Sigmoid colon (tissue), 4 donors: ENCODE measurements around the gene HSD17B2.

ENCODE experiments used
- EP300 ChIP-seq, 4 donors: sonication (generic); formaldehyde crosslinking; IDR thresholded peaks; one replicate each; pipeline ENCODE4 v1.6.1; 2017; ENCODE audit warnings: antibody characterized with exemption in 4 of 4
- TF ChIP-seq, protein P1 (sequence below), 4 experiments: fragments of 450-650 bp in 3 of 4; fragments of 200-600 bp in 1 of 4; IDR thresholded peaks; one replicate each; pipeline ENCODE4 v1.5.1; 2016 to 2019; ENCODE audit warnings: antibody characterized with exemption in 4 of 4, mild to moderate bottlenecking in 3 of 4, moderate library complexity in 2 of 4

DNA sequence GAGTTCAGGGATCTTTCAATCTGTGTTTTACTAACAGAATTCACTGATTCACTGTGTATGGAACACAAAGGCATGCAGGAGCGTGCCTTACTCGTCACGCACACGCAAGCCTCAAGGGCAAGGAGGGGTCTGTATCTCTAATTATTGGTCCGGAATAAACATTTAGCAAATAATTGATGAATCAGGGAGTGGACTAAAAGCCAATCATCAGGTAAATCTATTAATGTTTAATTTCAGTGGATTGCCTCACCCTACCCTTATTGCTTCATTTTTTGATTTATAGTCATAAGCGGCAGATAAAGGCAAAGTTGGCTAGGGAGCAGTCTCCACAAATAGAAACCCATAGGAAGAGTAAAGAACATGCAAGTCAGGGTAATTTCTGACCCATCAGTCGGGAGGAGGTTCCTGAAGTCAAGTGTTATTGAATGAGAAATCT, 7.4 kb upstream of the HSD17B2 start:
- TF ChIP-seq, protein P1, sequence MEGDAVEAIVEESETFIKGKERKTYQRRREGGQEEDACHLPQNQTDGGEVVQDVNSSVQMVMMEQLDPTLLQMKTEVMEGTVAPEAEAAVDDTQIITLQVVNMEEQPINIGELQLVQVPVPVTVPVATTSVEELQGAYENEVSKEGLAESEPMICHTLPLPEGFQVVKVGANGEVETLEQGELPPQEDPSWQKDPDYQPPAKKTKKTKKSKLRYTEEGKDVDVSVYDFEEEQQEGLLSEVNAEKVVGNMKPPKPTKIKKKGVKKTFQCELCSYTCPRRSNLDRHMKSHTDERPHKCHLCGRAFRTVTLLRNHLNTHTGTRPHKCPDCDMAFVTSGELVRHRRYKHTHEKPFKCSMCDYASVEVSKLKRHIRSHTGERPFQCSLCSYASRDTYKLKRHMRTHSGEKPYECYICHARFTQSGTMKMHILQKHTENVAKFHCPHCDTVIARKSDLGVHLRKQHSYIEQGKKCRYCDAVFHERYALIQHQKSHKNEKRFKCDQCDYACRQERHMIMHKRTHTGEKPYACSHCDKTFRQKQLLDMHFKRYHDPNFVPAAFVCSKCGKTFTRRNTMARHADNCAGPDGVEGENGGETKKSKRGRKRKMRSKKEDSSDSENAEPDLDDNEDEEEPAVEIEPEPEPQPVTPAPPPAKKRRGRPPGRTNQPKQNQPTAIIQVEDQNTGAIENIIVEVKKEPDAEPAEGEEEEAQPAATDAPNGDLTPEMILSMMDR (IDR thresholded peaks at IDR 0.05): no peak
- no peak for TF ChIP-seq EP300 (IDR thresholded peaks at IDR 0.05)
